Measurements from ENCODE around the gene DOK6.

Gene DOK6

GRCh38 chr18:69444221-69444620 lies 43.5 kb downstream of the DOK6 start:
- DNase-seq: no peak

GRCh38 chr18:69447886-69448285 lies 47.2 kb downstream of the DOK6 start:
- no peak for DNase-seq

GRCh38 chr18:69455125-69455524 lies 54.4 kb downstream of the DOK6 start:
- no peak for DNase-seq

GRCh38 chr18:69469444-69469919 lies 68.8 kb downstream of the DOK6 start:
- DNase-seq: peak; percentile 48

- DNase-seq: no peak
Measured at GRCh38 chr18:69480460-69480859, 79.8 kb downstream of the DOK6 start.

GRCh38 chr18:69483574-69483973 lies 82.9 kb downstream of the DOK6 start:
- DNase-seq: no peak

GRCh38 chr18:69484699-69485396 lies 84.2 kb downstream of the DOK6 start:
- no peak for DNase-seq

- no peak for DNase-seq
Measured at GRCh38 chr18:69487488-69488394, 87.1 kb downstream of the DOK6 start.

GRCh38 chr18:69490072-69490471 lies 89.4 kb downstream of the DOK6 start:
- DNase-seq: no peak

GRCh38 chr18:69490813-69491212 lies 90.1 kb downstream of the DOK6 start:
- no peak for DNase-seq

- DNase-seq: no peak
Measured at GRCh38 chr18:69491576-69491975, 90.9 kb downstream of the DOK6 start.

GRCh38 chr18:69492861-69493260 lies 92.2 kb downstream of the DOK6 start:
- DNase-seq: no peak

GRCh38 chr18:69494841-69495240 lies 94.2 kb downstream of the DOK6 start:
- no peak for DNase-seq

GRCh38 chr18:69495338-69495737 lies 94.7 kb downstream of the DOK6 start:
- no peak for DNase-seq

- DNase-seq: no peak
Measured at GRCh38 chr18:69495841-69496533, 95.3 kb downstream of the DOK6 start.

GRCh38 chr18:69518989-69519388 lies 118.3 kb downstream of the DOK6 start:
- DNase-seq: no peak

GRCh38 chr18:69523582-69523981 lies 122.9 kb downstream of the DOK6 start:
- no peak for DNase-seq

- no peak for DNase-seq
Measured at GRCh38 chr18:69528435-69528834, 127.7 kb downstream of the DOK6 start.

GRCh38 chr18:69529151-69529550 lies 128.5 kb downstream of the DOK6 start:
- DNase-seq: no peak

GRCh38 chr18:69531973-69532372 lies 131.3 kb downstream of the DOK6 start:
- DNase-seq: no peak

GRCh38 chr18:69537183-69537582 lies 136.5 kb downstream of the DOK6 start:
- no peak for DNase-seq

- no peak for DNase-seq
Measured at GRCh38 chr18:69538849-69539248, 138.2 kb downstream of the DOK6 start.

- DNase-seq: no peak
Measured at GRCh38 chr18:69539404-69539803, 138.7 kb downstream of the DOK6 start.
